PFSK-1 (cell line): ENCODE measurements around the gene ZFHX3.

Source experiments
- FOXP2 ChIP-seq: optimal IDR thresholded peaks from 2 replicates; pipeline ENCODE3; 2011; ENCODE audit warnings: borderline replicate concordance, control low read depth, inconsistent platforms; ENCODE audit not compliant: insufficient read depth; ENCODE audit errors: extremely low read length, extremely low read depth
- POLR2AphosphoS5 ChIP-seq: IDR thresholded peaks from 2 replicates; pipeline ENCODE4 v1.6.1; 2012; ENCODE audit warnings: low read depth, mild to moderate bottlenecking, control low read depth, low read length, moderate library complexity
- SIN3A ChIP-seq: IDR thresholded peaks from 2 replicates; pipeline ENCODE4 v1.6.1; 2012; ENCODE audit warnings: mild to moderate bottlenecking, low read length, moderate library complexity, borderline replicate concordance; ENCODE audit not compliant: insufficient read depth
- TAF1 ChIP-seq: IDR thresholded peaks from 2 replicates; pipeline ENCODE4 v1.6.1; 2012; ENCODE audit warnings: low read length, control low read depth, borderline replicate concordance; ENCODE audit not compliant: insufficient read depth
- TF ChIP-seq, protein P1 (sequence below), 2 experiments: IDR thresholded peaks; 2 replicates each; pipeline versions ENCODE4 v1.6.1 to v1.8.0; 2011 to 2012; ENCODE audit warnings: low read depth in 2 of 2, low read length in 2 of 2, control low read depth in 1 of 2, inconsistent platforms in 1 of 2, mild to moderate bottlenecking in 1 of 2, moderate library complexity in 1 of 2; ENCODE audit not compliant: insufficient read depth in 1 of 2

Gene ZFHX3

DNA sequence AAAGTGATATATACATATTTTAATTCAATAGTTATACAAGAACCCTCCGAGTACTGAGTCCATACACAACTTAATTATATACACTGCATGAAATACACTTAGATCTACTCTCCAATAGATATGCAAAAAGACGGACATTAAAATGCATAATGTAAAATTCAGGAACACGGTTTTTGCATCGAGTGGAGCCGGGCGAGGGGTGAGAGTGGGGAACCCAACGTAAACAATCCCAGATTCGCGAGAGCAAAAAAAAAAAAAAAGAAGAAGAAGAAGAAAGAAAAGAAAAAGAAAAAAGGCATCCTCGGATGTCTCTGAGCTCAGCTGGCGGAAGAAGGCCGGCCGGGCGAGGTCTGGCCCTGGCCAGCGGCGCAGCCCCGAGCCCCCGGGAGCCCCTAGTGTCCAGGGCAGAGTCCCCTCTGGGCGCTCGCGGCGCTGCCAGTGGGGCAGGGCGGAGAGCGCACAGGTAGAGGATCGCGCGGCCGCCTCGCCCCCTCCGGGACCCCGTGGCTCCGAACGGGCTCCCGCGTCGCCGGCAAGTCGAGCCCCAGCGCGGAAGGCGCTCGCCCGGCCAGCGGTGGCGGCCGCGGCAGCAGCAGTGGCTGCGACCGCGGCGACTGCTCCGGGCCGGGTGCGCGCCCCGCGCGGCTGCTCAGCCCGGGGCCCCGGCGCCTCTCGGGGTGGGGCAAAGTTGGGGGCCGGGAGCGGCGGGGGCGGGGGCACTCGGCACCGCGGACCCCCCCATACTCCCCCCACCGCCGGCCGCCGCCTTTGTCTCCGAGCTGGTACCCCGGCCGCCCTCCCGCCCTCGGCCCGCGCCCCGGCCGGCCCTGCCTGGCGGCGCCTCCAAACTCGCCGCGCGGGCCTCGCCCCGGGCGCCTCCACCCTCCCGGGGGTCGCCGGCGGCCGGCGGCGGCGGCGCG is 9.6 kb upstream of the ZFHX3 start:
- TF ChIP-seq TAF1: no peak
- TF ChIP-seq, protein P1, sequence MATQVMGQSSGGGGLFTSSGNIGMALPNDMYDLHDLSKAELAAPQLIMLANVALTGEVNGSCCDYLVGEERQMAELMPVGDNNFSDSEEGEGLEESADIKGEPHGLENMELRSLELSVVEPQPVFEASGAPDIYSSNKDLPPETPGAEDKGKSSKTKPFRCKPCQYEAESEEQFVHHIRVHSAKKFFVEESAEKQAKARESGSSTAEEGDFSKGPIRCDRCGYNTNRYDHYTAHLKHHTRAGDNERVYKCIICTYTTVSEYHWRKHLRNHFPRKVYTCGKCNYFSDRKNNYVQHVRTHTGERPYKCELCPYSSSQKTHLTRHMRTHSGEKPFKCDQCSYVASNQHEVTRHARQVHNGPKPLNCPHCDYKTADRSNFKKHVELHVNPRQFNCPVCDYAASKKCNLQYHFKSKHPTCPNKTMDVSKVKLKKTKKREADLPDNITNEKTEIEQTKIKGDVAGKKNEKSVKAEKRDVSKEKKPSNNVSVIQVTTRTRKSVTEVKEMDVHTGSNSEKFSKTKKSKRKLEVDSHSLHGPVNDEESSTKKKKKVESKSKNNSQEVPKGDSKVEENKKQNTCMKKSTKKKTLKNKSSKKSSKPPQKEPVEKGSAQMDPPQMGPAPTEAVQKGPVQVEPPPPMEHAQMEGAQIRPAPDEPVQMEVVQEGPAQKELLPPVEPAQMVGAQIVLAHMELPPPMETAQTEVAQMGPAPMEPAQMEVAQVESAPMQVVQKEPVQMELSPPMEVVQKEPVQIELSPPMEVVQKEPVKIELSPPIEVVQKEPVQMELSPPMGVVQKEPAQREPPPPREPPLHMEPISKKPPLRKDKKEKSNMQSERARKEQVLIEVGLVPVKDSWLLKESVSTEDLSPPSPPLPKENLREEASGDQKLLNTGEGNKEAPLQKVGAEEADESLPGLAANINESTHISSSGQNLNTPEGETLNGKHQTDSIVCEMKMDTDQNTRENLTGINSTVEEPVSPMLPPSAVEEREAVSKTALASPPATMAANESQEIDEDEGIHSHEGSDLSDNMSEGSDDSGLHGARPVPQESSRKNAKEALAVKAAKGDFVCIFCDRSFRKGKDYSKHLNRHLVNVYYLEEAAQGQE (IDR thresholded peaks at IDR 0.05; ENCODE audit: insufficient read depth in 1 of 2, low read depth in 2 of 2, low read length in 2 of 2): no peak
- no peak for TF ChIP-seq POLR2AphosphoS5
- TF ChIP-seq FOXP2: no peak
- TF ChIP-seq SIN3A: no peak

DNA sequence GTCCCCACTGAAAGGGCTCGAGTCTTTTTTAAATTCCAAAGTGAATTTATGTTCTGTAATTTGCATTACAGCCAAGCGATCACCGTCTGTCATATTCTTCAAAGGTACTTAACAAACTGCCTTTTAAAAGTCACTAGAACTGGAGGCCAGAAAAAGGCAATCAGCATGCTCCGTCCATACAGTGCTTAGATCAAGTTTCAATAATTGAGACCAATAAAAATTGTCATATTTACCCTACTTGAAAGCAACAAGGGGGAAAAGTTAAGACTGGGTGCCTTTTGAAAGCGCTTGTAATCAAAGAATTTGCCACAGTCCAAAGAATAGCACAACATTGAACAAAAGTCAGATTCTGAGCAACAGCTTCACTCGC is 9.0 kb upstream of the ZFHX3 start:
- no peak for TF ChIP-seq FOXP2

DNA sequence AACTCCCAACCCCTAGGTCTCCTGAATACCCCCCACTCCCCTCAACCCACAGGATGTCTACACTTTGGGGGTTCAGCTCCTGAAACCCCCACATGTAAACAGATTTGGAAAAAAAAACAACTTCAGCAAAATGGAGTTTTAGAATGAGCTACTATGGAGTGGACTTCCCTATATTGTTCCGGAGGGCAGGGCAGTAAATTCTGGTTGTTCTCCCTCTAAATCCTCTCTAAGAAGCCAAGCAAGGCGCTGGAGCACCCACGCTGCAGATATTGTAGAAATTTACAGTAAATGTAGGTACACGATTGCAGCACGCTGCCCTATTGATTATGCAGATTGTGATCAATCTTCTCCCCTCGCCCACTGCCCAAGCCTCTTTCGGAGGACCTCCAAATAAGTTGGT is 8.5 kb upstream of the ZFHX3 start:
- no peak for TF ChIP-seq POLR2AphosphoS5
- TF ChIP-seq FOXP2: no peak
- TF ChIP-seq SIN3A: no peak
- TF ChIP-seq, protein P1 (IDR thresholded peaks at IDR 0.05; ENCODE audit: insufficient read depth in 1 of 2, low read depth in 2 of 2, low read length in 2 of 2): no peak
- TF ChIP-seq TAF1: no peak

DNA sequence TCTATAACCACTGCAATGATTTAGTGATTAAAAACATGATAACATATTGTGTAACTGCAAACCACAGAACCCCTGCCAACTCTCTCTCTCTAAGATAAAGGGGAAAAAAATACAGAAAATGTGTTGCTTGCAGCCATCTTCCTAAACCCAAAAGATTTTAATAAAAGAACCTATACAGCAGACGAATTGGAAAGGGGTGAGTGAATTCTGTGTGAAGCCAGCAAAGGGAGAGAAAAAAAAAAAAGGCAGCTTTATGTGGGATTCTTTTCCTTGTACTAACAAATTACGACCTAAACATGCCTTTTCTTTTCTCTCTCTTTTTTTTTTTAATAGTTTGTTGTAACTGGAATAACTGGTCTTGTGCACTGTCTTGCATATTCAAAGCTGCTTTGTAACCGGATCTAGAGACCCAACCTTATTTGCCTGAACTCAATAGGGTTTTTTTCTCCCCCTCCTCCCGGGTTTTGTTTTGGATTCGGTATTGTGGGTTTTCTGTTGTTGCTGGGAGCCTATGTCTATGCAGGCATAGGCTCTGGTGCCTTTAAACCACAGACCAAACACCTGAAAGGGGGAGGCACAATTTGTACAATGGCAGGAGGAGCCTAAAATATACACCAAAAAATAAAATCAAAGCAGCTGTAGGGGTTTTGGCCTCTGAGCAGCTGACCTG is 7.0 kb upstream of the ZFHX3 start:
- TF ChIP-seq SIN3A (0 out of 2 replicates have a peak, but pooled peaks have one; percentile 8), TAF1 (no peak), POLR2AphosphoS5 (no peak), FOXP2 (no peak)
- TF ChIP-seq, protein P1 (IDR thresholded peaks at IDR 0.05; ENCODE audit: insufficient read depth in 1 of 2, low read depth in 2 of 2, low read length in 2 of 2): no peak

DNA sequence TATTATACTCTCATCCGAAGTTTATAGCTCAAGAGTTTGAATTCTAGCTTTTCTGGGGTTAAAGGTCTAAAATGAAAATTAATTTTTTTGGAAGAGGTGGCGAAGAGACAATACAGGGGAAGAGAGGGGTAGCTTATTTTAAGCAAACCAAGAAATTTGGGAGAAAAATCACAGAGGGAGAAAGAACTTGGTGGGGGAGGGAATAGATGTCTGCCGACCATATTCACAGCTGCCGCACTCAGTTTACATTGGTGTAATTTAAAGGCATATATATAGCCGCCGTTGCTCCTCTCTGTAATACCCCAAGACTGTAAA is 6.5 kb upstream of the ZFHX3 start:
- TF ChIP-seq POLR2AphosphoS5 (no peak), FOXP2 (no peak), TAF1 (no peak), SIN3A (no peak)
- TF ChIP-seq, protein P1 (IDR thresholded peaks at IDR 0.05; ENCODE audit: insufficient read depth in 1 of 2, low read depth in 2 of 2, low read length in 2 of 2): no peak
